HG02840 (cell line): ENCODE results near the gene AQP10.
A peak's percentile ranks its signal among the peaks of the same experiment; 100 is the strongest.
"Not testable (repeated sequence)": the region's sequence is repeated elsewhere in the genome, so short reads cannot be mapped to it uniquely, and the experiment has no call there.

Experiments used
- ATAC-seq: cut with Tn5 transposase; IDR thresholded peaks from one replicate; pipeline ENCODE4 v1.9.1; 2021; ENCODE audit warnings: mild to moderate bottlenecking, moderate library complexity, moderate number of reproducible peaks; ENCODE audit not compliant: unreplicated experiment, low FRiP score

Gene AQP10

GRCh38 chr1:154320882-154321608 is at the start of gene AQP10:
TSS of gene AQP10 (plus strand) at chr1:154321093. CDS start at chr1:154321156, 63 bp downstream.
- ATAC-seq, result no peak

GRCh38 chr1:154272217-154272998 is 48.5 kb upstream of the AQP10 start, which contains the start of gene HAX1:
TSS of gene HAX1 (plus strand) at chr1:154272629. CDS start at chr1:154272724, 95 bp downstream.
- peak; percentile 80 for ATAC-seq

- no peak for ATAC-seq
These were observed 47.8 kb upstream of the AQP10 start for GRCh38 chr1:154272999-154273563.

- ATAC-seq, result no peak
These were observed 44.1 kb upstream of the AQP10 start for GRCh38 chr1:154276797-154277196.

GRCh38 chr1:154287591-154287990 is 33.3 kb upstream of the AQP10 start:
- ATAC-seq, result not testable (repeated sequence)

- ATAC-seq, result no peak
These were observed 32.2 kb upstream of the AQP10 start for GRCh38 chr1:154288661-154289060.

- no peak for ATAC-seq
These were observed 30.0 kb upstream of the AQP10 start for GRCh38 chr1:154290921-154291320.

- no peak for ATAC-seq
These were observed 25.3 kb upstream of the AQP10 start for GRCh38 chr1:154295408-154296235.

GRCh38 chr1:154301582-154301981 is 19.3 kb upstream of the AQP10 start:
- no peak for ATAC-seq

- ATAC-seq, result no peak
These were observed 16.1 kb upstream of the AQP10 start for GRCh38 chr1:154304664-154305337.

GRCh38 chr1:154306151-154306550 is 14.7 kb upstream of the AQP10 start:
- no peak for ATAC-seq

- not testable (repeated sequence) for ATAC-seq
These were observed 13.1 kb upstream of the AQP10 start for GRCh38 chr1:154307670-154308270.

GRCh38 chr1:154309136-154309535 is 11.8 kb upstream of the AQP10 start:
- ATAC-seq, result not testable (repeated sequence)

GRCh38 chr1:154312229-154313065 is 8.4 kb upstream of the AQP10 start:
- ATAC-seq, result not testable (repeated sequence)

- ATAC-seq, result no peak
These were observed 7.9 kb upstream of the AQP10 start for GRCh38 chr1:154313066-154313356.

- not testable (repeated sequence) for ATAC-seq
These were observed 6.7 kb upstream of the AQP10 start for GRCh38 chr1:154314226-154314625.

- ATAC-seq, result no peak
These were observed 4.2 kb upstream of the AQP10 start for GRCh38 chr1:154316704-154317103.

GRCh38 chr1:154318386-154318785 is 2.5 kb upstream of the AQP10 start:
- no peak for ATAC-seq

- ATAC-seq, result not testable (repeated sequence)
These were observed 679 bp downstream of the AQP10 start for GRCh38 chr1:154321609-154321934.
